HG03025 (cell line): ENCODE results near the gene SPTBN2.

ENCODE experiments used
- ATAC-seq: cut with Tn5 transposase; IDR thresholded peaks from one replicate; pipeline ENCODE4 v1.9.1; 2021; ENCODE audit warnings: mild to moderate bottlenecking, moderate library complexity; ENCODE audit not compliant: unreplicated experiment, low FRiP score

SPTBN2 gene

DNA sequence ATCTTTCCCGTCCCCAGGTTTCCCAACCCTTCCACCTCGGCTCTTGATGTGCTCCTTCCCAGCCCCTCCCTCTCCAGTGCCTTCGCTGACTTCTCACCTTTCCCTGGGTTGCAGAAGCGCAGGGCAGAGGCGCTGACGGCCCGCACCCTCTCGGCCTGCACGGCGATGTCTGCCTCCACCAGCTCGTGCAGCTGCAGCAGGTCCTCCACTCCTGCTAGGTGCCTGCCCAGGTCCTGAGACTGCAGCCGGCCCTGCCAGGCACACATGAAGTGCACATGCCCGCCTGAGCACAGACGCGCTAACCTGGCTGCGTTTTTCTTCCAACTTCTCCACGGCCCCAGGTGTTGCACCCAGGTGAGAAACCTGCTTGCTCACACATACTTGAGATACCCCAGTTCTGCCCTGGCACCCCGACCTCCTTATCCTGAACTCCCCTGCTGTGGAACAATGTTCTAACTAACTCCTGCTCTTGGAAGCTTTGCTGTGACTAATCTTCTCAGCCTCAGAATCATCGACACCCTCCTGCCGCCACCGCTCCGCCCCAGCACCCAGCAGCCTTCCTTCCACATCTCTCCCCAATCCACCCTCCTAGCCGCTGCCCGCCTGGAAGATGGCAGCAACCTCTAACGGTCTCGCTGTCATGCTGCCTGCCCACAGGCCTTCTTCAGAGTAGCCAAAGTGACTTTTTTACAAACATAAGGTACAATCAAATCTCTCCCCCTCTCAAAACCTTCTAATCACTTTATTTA is 23.3 kb downstream of the SPTBN2 start:
- no peak for ATAC-seq

DNA sequence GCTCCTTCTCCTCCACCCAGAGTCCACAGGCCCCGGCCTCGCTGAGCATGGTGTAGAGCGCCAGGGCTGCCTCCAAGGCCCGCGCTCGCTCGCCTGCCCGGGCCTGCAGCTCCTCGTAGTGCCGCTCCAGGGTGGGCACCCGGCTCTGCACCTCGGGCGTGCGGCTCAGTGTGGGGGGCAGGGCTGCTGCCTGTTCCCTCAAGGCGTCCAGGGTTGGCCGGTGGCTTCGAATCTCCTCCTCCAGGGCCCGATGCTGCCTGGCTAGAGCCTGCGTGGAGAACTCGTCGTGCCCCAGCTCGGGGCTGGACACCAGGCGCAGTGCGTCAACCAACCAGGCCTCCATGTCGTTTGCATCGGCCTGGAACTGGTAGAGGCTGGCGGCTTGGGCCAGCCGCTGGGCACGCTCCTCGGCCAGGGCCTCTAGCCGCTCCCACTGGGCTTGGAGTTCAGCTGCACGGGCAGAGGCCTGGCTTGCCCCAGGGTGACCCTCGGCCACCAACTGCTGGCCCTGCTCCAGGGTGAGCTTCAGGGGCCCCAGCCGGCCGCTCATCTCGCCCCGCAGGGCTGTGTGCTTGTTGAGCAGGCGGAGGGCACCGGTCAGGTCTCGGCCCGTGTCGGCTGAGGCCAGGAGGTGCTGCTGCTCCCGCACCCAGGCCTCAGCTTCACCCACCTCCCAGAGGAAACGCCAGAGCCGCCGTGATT is 24.2 kb downstream of the SPTBN2 start:
- ATAC-seq = no peak

DNA sequence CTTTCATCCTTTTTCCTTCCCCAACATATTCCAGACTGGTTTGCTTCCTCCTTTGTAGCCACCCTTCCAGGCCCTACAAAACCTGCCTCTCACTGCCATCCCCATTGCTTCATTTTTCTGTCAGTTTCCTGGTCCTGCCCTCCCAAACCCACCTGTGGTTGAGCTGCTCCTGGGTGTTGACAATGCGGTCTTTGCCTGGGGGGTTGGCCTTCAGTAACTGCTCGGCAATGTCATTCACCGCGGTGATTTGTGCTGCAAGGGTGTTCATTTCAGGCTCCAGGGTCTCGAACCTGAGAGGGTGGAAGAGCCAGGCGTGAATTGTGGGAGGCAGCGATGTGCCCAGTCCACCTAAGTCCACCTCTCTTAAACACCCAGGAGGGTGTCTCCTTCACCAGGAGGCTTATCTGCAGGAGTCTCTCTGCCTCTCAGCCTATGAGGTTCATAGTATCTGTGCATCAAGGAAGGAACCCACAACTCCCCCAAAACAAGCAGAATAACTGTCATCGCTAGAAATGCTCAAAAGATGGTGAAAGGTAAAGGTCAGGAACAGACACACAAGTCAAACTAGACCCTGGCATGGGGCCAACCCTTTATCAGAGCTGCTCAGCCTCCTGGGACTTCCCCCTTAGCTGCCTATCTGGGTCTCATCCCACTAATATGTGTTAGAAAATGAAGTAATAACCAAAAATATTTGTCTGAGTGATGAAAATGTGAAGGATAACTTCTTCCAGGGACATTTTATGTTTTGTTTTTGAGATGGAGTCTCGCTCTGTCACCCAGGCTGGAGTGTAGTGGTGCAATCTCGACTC is 27.4 kb downstream of the SPTBN2 start:
- ATAC-seq = no peak

DNA sequence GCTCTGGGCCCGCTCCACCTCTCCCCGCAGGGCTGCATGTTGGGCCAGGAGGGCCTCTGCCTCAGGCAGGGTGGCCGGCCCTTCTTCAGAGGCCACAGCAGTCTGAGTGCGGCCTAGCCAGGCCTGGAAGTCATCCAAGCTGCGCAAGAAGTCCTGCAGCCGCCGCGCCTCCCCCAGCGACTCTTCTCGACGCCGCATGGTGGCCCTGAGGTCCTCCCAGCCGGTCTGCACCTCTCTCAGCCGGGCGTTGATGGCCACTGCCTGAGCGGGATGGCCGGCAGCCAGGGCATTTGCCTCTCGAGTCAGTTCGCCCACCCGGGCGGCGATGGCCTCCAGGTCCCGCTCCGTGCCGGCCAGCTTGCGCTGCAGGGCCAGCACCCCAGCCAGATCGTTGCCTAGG is 28.3 kb downstream of the SPTBN2 start:
- ATAC-seq = no peak

DNA sequence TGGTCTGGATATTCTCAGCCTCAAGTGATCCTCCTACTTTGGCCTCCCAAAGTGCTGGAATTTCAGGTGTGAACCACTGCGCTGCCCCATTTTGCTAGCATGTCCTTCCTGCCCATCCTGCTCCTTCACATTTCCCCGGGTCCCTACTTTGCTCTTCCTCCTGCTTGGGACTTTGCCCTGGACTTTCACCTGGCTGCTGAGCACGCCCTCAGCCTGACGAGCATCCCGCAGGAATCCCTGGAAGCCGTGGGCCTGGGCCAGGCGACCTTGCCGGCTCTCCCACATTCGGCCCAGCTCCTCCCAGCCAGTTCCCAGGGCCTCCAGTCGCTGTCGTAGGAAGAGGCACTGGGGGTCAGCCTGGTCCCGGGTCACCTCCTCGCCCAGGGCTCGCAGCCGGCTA is 28.7 kb downstream of the SPTBN2 start:
- no peak for ATAC-seq

DNA sequence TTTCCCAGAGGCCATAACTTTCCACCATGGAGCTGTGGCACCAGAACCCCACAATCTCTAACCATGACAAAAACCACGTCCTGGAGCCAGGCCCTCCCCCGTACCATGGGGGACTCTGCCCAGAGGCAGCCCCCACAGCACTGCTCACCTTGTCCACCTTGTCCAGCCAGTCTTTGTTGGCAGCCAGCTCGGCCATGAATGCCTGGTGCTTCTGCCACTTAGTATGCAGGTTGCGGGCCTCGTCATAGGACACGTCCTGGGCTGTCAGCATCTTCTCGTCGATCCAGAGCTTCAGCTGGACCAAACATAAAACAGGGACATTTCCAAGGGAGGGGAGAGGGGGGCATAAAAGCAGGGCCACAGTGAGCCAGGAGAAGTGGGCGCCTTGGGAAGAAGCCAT is 30.5 kb downstream of the SPTBN2 start:
- ATAC-seq = no peak

DNA sequence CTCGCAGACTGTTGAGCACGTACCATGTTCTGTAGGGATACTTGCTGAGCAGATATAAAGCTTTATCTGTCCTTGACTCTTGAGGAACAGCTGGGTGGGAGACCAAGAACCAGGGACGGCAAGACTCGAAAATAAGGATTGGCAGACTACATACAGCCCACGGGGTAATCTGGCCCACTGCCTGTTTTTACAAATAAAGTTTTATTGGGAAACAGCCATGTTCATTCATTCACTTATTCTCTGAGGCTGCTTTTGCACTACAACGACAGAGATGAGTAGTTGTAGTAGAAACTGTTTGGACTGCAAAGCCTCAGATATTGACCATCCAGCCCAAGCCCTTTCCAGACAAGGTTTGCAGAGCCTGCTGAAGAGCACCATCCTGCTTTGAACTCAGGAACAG is 31.0 kb downstream of the SPTBN2 start:
- no peak for ATAC-seq

DNA sequence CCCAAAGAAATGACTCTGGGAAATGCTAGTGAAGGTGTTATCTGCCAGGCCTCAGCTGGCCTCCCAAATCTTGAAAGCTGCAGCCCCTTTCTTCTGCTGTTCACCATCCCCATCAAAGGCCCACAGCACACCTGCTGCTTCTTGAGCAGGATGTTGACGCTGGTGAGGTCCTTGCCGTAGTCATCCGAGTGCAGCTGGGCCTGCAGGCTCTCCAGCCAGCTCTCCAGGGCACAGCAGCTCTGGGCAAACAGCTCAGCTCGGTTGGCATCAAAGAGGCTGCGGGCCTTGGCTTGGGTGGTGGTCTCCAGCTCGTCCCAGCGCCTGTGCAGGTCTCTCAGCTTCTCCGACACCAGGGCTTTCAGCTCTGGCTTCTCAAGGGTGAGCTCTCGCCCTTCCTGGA is 32.9 kb downstream of the SPTBN2 start:
- ATAC-seq = no peak

DNA sequence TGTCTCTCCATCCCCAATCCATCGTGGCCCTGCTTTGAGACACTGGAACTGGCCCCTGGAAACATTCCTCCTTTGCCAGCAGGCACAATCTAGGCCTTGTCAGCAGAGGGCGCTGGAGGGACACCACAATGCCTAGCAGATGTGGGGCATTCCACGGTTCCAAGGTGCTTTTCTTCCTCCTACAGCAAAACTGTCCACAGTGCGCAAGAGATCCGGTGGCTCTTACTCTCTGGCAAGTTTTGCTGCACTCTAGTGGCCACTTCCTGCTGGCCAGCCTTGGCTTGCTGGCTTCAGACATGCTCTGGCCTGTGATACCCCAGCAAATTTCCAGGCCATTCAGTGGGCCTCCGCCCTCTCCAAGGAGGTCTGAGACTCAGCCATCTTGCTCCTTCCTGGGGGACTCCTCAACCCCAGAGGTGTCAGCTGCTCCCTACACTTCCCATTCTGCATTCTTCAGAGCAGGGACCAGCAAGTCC is 34.2 kb downstream of the SPTBN2 start:
- no peak for ATAC-seq

DNA sequence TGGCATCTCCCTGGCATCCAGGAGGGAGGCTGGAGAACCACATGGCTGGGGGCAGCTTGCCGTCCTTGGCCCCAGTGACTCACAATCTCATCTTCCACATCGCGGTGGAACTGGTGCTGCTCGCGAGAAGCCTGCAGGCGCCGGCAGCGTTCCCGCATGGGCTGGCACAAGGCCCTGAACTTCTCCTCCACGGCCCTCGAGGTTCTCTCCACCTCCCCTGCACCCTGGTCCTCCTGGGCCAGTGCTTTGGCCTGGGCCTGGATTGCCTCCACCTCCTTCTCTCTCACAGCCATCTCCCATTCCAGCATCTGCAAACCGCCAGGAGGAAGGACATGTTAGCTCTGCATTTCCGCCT is 35.0 kb downstream of the SPTBN2 start:
- ATAC-seq = no peak

DNA sequence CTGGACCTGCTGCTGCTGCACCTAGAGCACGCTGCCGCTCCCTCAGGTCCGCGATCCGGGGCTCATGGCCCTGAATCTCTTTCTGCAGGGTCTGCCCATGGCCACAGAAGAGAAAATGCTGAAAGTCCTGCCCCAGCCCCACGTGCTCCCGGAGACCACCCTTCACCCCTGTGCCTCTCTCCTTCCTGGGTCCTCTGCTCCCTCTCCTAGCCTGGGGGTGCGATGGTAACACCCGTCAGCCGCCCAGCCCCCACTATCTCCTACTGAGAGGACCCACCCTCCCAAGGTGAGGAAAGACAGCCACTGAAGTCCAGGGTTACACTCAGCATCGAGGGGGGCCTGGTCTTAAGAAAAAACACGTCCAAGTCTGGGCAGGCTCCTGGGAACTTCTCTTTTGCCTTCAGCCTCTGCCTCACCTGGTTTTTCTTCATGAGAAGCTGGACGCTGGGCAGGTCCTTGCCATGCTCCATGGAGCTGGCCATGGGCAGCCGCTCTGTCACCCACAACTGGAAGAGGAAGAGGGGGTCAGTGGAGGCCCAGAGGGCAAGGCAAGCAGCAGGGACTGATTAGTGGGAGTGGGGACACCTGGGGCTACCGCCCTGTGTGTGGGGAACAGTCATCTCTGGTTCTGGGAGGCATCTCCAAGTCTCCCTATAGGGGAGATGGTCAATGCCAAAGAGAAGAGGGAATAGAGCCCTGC is 35.5 kb downstream of the SPTBN2 start:
- no peak for ATAC-seq

DNA sequence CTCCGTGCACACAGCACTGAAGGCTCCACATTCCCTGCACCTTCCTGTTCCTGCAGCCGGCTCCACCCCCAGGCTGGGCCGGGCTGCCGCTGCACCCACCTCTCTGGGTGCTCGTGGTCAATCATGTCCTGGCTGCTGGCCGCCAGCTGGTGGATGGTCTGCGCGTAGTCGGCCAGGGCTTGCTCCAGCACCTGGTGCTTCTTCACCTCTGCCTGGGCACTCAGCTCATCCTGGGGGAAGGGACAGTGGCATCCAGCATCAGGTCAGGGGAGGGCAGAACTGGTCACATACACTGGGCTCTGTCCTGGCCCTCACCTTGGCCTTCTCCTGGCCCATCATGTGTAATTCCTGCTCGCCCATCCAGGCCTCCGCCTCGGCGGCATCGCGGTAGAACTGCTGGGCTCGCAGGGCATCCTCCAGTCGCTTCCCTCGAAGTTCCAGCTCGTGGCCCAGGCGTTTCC is 36.1 kb downstream of the SPTBN2 start:
- no peak for ATAC-seq

DNA sequence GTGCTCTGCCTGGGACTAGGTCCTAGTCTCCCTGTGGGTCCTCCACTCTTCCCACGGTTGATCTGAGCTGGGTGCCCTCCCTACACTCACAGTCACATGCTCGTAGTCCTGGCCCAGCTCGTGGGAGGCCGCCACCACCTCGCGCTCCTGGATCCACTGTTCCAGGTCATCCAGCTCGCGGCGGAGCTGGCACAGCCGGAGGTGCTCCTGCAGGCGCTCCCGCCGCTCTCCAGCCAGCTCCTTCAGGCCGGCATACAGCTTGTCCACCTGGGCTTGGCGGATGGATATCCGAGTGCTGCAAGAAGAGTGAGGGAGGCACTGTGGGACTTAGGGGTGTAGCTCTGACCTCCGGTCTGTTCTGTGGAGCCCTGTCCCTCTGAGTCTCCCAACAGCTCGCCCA is 36.6 kb downstream of the SPTBN2 start:
- no peak for ATAC-seq

DNA sequence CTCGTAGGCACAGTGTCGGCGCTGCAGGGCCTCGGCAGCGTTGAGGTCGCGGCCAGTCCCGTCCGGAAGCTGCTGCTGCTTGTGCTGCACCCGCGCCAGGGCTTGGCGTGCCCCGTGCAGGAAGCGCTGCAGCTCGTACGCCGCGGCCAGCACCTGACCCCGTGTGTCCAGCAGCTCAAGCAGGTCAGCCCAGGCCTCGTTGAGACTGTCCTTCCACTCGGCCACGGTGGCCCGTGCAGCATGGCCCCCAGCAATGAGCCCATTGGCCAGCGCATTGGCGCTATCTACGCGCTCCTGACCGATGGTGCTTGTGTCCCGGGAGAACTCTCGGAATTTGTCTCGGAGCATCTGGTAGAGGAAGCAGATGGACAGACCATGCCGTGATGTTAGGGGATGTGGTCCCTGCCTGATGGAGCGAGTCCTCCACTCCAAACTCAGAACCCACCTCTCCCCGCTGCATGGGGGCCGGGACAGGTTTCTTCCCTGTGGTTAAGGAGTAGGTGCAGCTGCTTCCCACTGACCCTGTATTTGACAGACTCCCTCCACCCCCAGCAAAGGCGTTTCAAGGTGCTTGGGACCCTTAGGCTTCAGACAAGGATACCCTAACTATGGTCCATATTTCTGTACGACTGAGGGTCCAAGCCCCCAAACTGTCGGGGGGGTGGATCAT is 37.6 kb downstream of the SPTBN2 start:
- ATAC-seq = no peak

DNA sequence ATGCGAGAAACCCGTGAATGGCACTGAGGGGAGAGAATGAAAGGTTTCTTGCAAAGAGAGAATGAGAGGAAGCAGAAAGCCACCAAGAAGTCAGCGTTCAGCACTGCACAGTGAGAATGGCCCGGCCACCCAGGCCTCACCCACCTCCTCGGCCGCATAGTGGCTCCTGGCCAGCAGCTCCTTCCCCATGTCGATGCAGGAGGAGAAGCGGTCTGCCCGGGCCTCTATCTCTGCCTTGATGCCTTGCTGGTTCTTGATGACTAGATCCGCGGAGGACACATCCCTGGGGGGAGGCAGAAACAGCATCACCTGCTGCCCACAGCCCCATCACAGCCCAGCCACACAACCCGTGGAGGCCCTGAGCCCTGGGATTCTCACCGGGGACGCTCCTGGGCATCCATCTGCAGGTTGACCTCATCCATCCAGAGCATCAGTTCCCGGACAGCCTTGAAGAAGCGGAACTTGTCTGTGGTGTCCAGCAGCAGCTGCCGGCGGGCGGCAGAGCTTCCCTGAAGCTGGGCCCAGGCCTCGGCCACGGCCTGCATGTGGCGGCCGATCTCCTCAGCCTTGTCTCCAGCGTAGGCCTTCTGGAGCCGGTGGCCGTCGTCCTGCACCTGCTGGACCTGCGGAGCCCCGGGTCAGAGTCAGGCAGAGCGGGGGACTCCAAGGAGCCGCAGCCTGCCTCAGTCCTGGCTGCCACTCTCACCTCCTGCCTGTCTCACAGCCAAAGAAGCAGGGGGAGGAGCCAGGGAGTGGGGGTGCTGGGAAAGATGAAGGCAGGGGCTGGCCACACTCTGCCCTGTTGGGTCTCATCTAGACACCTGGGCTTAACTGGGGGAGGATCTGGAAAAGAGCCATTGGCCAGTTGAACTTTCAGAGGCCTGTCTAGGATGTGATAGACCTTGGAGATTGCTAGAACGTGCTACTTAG is 39.1 kb downstream of the SPTBN2 start:
- ATAC-seq = no peak

DNA sequence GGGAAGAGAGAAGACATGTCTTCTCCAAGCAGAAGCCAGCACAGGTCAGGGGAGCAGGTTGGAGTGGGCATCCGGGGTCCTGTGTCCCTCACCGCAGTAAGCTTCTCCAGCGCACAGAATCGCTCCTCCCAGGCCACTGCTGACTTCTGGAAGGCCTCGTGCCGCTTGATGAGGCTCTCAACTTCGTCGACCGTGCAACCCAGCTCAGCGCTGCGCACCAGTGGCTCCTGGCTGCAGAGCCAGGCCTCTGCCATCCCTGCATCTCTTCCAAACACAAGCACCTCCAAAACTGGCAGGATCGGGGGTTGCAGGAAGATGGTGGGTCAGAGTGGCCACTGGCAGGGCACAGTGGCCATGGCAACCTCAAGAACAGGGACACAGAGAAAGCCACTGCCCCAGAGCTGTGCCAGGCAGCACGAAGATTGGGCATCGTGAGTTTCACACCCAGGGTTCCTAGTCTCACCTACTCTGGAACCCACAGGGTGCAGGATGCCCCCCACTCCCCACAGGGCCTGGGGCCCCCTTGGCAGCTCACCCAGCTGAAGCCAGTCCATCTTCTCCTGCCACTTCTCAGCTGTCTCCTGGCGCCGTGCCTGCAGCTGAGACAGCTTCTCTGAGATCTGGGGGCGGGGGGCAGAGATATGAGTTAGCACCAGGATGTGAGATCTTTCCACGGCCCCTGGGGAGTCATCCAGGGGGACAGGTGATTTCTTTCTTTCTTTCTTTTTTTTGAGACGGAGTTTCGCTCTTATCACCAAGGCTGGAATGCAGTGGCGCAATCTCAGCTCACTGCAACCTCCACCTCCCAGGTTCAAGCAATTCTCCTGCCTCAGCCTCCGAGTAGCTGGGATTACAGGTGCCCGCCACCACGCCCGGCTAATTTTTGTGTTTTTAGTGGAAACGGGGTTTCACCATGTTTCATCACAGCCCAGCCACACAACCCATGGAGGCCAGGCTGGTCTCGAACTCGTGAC is 40.2 kb downstream of the SPTBN2 start:
- ATAC-seq = no peak

DNA sequence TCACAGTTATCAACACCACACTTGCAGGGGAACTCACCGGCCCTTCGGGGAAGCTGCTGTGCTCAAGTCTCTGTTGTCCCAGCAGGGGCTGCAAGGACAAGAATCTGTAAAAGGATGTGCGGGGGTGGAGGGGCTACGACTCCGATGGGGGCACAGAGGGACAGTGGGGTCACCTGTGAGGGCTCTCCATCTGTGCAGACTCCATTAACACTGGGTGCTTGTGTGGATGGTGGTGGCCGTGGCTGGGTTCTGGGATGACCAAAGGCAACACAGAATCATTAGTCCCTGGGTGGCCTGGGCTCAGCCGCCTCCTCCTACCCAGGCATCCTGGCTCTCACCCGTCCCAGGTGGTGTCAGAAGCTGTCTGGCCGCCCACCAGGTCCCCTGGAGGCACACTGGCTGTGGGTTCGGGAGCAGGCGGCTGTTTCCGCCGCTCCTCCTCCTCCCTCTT is 41.2 kb downstream of the SPTBN2 start:
- ATAC-seq = no peak
